Left lung (tissue), 10 donors: ENCODE data around the gene DNAH1. TPM values are rescaled to one million over a fixed set of nuclear protein-coding genes. Genes with fewer than 3 reads are reported as not detected.
A peak's percentile ranks its signal among the peaks of the same experiment; 100 is the strongest.

Experiments used
- ATAC-seq: fragments of 200-7000 bp; cut with Tn5 transposase; one replicate; pipeline ENCODE4 v1.9.1; 2020; ENCODE audit warnings: moderate library complexity
- DNase-seq, 4 donors: peaks; one replicate each; pipeline ENCODE4 v3.0.0-alpha.2; 2013 to 2020
- H3K27ac ChIP-seq, 2 donors: fragments of 200-600 bp; sonication (generic) in 1 of 2; one replicate each; pipeline versions ENCODE4 v1.5.0 to v1.8.0; 2020 to 2021
- H3K27me3 ChIP-seq, 2 donors: fragments of 200-600 bp; sonication (generic) in 1 of 2; one replicate each; pipeline versions ENCODE4 v1.5.0 to v1.8.0; 2020 to 2021
- H3K36me3 ChIP-seq, 2 donors: fragments of 200-600 bp; sonication (generic) in 1 of 2; one replicate each; pipeline versions ENCODE4 v1.5.0 to v1.8.0; 2020 to 2021
- H3K4me1 ChIP-seq, 2 donors: fragments of 200-600 bp; one replicate each; pipeline ENCODE4 v1.8.0; 2021
- H3K4me3 ChIP-seq, 2 donors: fragments of 200-600 bp; sonication (generic) in 1 of 2; one replicate each; pipeline versions ENCODE4 v1.5.0 to v1.8.0; 2020 to 2021; ENCODE audit warnings: mild to moderate bottlenecking in 1 of 2
- H3K9me3 ChIP-seq, 2 donors: fragments of 200-600 bp; sonication (generic) in 1 of 2; one replicate each; pipeline versions ENCODE4 v1.5.0 to v1.8.0; 2020 to 2021
- intact Hi-C, 2 donors: fragments of 100-400 bp; cut with DNase I; formaldehyde crosslinking; loops; one replicate each; pipeline versions ENCODE4 v1.11.2 to v1.14.2; 2022
- polyA plus RNA-seq, 6 donors: library from polyadenylated mRNA; unstranded; fragments of 120-200 nt; gene quantifications; one replicate each; pipeline ENCODE4 v1.2.1, GENCODE V29; 2013; ENCODE audit not compliant: insufficient read length in 6 of 6
- total RNA-seq, 2 donors: library from RNA; stranded (reverse); fragmentation: NEBNext Ultra II Directional; extraction: Animal tissue kit (Norgen Biotek cat#: 25700); gene quantifications; one replicate each; pipeline ENCODE4 v1.2.1, GENCODE V29; 2021
- TF ChIP-seq, protein P1 (sequence below), 2 donors: fragments of 200-600 bp; sonication (generic) in 1 of 2; IDR thresholded peaks; one replicate each; pipeline versions ENCODE4 v1.5.0 to v1.8.0; 2021; ENCODE audit warnings: antibody characterized with exemption in 2 of 2
- donor health status: DM: no; HTN: yes; CAD: no.
- donor health status: DM: no; HTN: no; CAD: no.

The DNAH1 gene
- total and polyA plus RNA-seq, 8 donors, result 6.5 to 14.0 (median 9.9) TPM

DNA sequence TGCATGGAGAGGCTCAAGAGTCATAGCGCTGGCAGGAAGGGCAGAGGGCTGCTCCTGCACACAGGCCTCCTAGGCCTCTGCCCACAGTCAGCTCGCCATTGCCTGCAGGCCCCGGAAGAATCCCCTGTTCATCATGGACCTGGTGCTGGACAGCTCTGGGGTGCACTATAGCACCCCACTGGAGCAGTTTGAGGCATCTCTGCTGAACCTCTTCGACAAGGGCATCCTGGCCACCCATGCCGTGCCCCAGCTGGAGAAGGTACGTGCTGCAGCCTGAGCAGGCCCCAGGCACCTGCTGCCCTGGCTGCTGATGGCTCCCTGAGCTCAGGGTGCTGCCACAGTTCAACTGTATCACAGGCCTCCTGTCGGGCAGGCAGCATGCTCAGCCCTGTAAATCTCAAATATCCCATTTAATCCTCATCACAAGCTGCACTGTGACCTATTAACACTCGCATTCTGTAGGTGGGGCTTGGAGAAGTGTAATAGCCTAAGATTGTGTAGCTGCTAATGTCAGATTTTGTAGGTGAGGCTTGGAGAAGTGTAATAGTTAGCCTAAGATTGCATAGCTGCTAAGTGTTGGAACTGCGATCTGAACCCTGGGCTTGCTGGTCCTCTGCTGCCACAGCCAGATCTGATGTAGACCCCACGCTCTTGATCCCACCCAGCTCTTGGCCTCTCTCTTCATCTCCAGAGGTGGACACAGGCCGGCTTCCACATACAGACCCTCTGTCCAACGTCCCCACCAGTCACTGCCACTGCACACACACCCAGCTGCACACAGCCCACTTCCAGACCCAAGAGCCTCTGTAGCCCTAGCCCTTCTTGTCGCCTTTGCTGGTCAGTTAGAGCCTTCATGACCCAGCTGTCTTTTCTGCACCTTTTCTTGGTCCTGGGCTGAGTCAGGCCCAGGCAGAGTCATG lies 31.9 kb downstream of the DNAH1 start:
- ATAC-seq (no peak), DNase-seq (peak in 1 of 4 donors; percentile 33)
- Histone ChIP-seq H3K27me3 (no peaks in the 10 kb centered on the region), H3K36me3 (peaks cover 0 to 79% of the 10 kb centered on the region in 2 donors), H3K27ac (no peak overlapping the region), H3K4me3 (no peak overlapping the region), H3K4me1 (no peaks in the 10 kb centered on the region), H3K9me3 (no peaks in the 10 kb centered on the region)
- TF ChIP-seq, protein P1, sequence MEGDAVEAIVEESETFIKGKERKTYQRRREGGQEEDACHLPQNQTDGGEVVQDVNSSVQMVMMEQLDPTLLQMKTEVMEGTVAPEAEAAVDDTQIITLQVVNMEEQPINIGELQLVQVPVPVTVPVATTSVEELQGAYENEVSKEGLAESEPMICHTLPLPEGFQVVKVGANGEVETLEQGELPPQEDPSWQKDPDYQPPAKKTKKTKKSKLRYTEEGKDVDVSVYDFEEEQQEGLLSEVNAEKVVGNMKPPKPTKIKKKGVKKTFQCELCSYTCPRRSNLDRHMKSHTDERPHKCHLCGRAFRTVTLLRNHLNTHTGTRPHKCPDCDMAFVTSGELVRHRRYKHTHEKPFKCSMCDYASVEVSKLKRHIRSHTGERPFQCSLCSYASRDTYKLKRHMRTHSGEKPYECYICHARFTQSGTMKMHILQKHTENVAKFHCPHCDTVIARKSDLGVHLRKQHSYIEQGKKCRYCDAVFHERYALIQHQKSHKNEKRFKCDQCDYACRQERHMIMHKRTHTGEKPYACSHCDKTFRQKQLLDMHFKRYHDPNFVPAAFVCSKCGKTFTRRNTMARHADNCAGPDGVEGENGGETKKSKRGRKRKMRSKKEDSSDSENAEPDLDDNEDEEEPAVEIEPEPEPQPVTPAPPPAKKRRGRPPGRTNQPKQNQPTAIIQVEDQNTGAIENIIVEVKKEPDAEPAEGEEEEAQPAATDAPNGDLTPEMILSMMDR (IDR thresholded peaks at IDR 0.05), result no peak
- intact Hi-C loops, result loop anchor here in 1 of 2 donors (10.0 kb wide), 1 partner anchor 123 kb away; the partner anchor contains the start of gene TLR9

DNA sequence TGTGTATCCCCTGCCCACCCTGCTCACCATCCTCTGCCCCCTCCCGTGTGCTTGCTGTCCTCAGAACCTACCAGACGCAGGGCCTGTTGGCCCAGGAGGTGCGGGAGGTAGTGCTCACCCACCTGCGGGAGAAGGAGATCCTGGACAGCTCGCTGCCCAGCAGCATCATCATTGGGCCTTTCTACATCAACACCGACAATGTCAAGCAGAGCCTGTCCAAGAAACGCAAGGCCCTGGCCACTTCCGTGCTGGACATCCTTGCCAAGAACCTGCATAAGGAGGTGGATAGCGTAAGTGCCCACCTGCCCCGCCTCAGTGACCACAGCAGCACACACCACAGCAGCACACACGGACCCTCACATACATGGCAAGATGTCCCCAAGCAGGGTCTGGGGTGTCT lies 33.0 kb downstream of the DNAH1 start:
- H3K4me1 ChIP-seq, result no peaks in the 10 kb centered on the region
- H3K9me3 ChIP-seq, result no peaks in the 10 kb centered on the region
- H3K36me3 ChIP-seq, result peaks cover 0 to 91% of the 10 kb centered on the region in 2 donors
- intact Hi-C loops, result loop anchor here in 1 of 2 donors (10.0 kb wide), 1 partner anchor 124 kb away; the partner anchor contains the start of gene TLR9
- TF ChIP-seq, protein P1 (IDR thresholded peaks at IDR 0.05), result no peak
- DNase-seq (peak in 1 of 4 donors; percentile 46), ATAC-seq (no peak)
- H3K27ac ChIP-seq, result no peak overlapping the region
- H3K27me3 ChIP-seq, result no peaks in the 10 kb centered on the region
- no peak overlapping the region for H3K4me3 ChIP-seq

DNA sequence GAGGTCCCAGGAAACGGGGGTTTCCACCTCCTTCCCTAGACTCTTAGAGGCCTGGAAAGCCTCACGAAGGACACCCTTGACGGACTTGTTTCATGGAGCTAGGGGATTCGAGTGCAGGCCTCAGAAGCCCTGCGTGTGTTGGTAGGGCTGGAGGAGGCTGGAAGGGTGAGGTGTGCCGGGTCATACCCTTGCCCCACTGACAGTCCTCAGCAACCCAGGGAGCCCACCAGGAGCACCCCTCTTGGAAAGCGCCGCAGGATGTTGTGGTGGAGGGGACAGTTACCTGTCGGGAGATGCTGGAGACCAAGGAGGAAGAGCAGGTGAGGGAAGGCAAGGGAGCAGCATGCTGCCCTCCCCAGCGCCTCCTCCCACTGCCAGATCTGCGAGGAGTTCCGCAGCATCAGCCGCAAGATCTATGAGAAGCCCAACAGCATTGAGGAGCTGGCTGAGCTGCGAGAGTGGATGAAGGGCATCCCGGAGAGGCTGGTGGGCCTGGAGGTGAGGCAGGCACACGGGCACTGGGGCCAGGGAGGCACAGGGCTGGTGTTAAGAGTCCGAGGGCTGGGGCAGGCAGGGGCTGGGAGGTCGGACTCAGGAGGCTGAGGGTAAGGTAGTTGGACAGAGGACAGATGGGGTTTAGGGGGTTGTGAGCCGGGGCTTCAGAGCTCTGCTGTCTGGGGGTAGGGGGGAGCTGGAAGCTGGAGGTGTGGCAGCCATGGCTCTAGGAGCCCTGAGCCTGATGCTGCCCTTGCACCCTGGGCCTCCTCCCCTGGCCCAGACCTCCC lies 33.7 kb downstream of the DNAH1 start:
- TF ChIP-seq, protein P1 (IDR thresholded peaks at IDR 0.05), result no peak
- DNase-seq, result peak in 1 of 4 donors; percentile 54
- no peak for ATAC-seq
- Histone ChIP-seq H3K27me3 (no peaks in the 10 kb centered on the region), H3K4me3 (no peak overlapping the region), H3K9me3 (no peaks in the 10 kb centered on the region), H3K36me3 (peaks cover 0 to 93% of the 10 kb centered on the region in 2 donors), H3K4me1 (no peaks in the 10 kb centered on the region), H3K27ac (no peak overlapping the region)
- intact Hi-C loops, result loop anchor here in 1 of 2 donors (10.0 kb wide), 1 partner anchor 125 kb away; the partner anchor contains the start of gene TLR9

DNA sequence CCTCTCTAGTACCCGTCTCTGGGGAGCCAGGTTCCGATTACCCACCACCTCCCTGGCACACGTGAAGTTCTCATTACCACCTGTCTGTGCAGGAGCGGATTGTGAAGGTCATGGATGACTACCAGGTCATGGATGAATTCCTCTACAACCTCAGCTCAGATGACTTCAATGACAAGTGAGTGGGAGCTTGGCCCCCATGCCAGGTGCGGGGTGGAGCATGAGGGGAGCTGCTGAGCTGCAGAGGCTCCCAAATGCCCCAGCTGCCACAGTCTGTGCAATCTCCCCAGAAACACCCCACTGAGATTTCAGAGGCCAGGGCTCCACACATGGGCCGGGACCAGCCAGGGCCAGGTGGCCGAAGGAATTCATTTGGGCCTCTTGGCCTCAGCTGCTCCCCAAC lies 34.3 kb downstream of the DNAH1 start:
- peak in 1 of 4 donors; percentile 54 for DNase-seq
- no peak overlapping the region for H3K4me3 ChIP-seq
- no peak for ATAC-seq
- H3K36me3 ChIP-seq, result peaks cover 0 to 95% of the 10 kb centered on the region in 2 donors
- no peak overlapping the region for H3K27ac ChIP-seq
- TF ChIP-seq, protein P1 (IDR thresholded peaks at IDR 0.05), result no peak
- no peaks in the 10 kb centered on the region for H3K9me3 ChIP-seq
- no peaks in the 10 kb centered on the region for H3K27me3 ChIP-seq
- intact Hi-C loops, result no loop called here
- H3K4me1 ChIP-seq, result no peaks in the 10 kb centered on the region
